IMR-90 (cell line): ENCODE data around the gene TDRD7. TPM values are rescaled to one million over a fixed set of nuclear protein-coding genes. Genes with fewer than 3 reads are reported as not detected.
A peak's percentile ranks its signal among the peaks of the same experiment; 100 is the strongest.

Source experiments
- ATAC-seq: fragments of 200-7000 bp; cut with Tn5 transposase; 2 replicates; pipeline ENCODE4 v1.9.1; 2020; ENCODE audit warnings: low read depth, mild to moderate bottlenecking, moderate library complexity
- BruUV-seq: library from RNA; stranded (reverse); fragments of 400-500 nt; replicated peaks from 2 replicates; lab custom pipeline; 2021; lab: Mats Ljungman, UMichigan
- CTCF ChIA-PET: fragments of 300-600 bp; formaldehyde crosslinking; extraction: SDS; loops from one replicate; lab custom pipeline; 2021; ENCODE audit warnings: antibody characterized with exemption; lab: Yijun Ruan, JAX
- POLR2A ChIA-PET: fragments of 300-600 bp; sonication (Branson Sonifier 250); formaldehyde crosslinking; loops from one replicate; lab custom pipeline; 2022; ENCODE audit warnings: antibody characterized with exemption; ENCODE audit not compliant: unreplicated experiment; lab: Charles Lee
- DNase-seq: peaks from one replicate; pipeline ENCODE4 v3.0.0; 2013
- H2AFZ ChIP-seq: replicated peaks from 2 replicates; pipeline ENCODE3; 2013; ENCODE audit warnings: low read length, mild to moderate bottlenecking; ENCODE audit not compliant: poor library complexity
- H2AK5ac ChIP-seq: 2 replicates; pipeline ENCODE4 v1.6.1; 2013; ENCODE audit warnings: low read depth, low read length, inconsistent platforms
- H2AK9ac ChIP-seq: replicated peaks from 2 replicates; pipeline ENCODE3; 2013; ENCODE audit warnings: mild to moderate bottlenecking, low read depth, low read length, moderate library complexity; ENCODE audit not compliant: poor library complexity
- H2BK120ac ChIP-seq: 2 replicates; pipeline ENCODE4 v1.6.1; 2013; ENCODE audit warnings: low read depth, low read length, inconsistent platforms
- H2BK15ac ChIP-seq: 3 replicates; pipeline ENCODE4 v1.6.1; 2013; ENCODE audit warnings: low read depth, low read length, inconsistent platforms
- H2BK20ac ChIP-seq: 2 replicates; pipeline ENCODE4 v1.6.1; 2013; ENCODE audit warnings: low read depth, mild to moderate bottlenecking, inconsistent platforms, low read length, moderate library complexity
- H2BK5ac ChIP-seq: 2 replicates; pipeline ENCODE4 v1.6.1; 2013; ENCODE audit warnings: mild to moderate bottlenecking, low read depth, low read length, inconsistent platforms; ENCODE audit not compliant: poor library complexity, severe bottlenecking
- H3K14ac ChIP-seq: replicated peaks from 2 replicates; pipeline ENCODE4 v1.6.1; 2013; ENCODE audit warnings: low read depth, low read length, inconsistent platforms
- H3K18ac ChIP-seq: 2 replicates; pipeline ENCODE4 v1.6.1; 2013; ENCODE audit warnings: low read depth, low read length, control low read depth
- H3K23ac ChIP-seq: 2 replicates; pipeline ENCODE4 v1.6.1; 2013; ENCODE audit warnings: low read depth, low read length, inconsistent platforms
- H3K27ac ChIP-seq: 2 replicates; pipeline ENCODE4 v1.5.1; 2013; ENCODE audit warnings: mild to moderate bottlenecking, control low read depth, low read length; ENCODE audit not compliant: insufficient read depth
- H3K27me3 ChIP-seq: 2 replicates; pipeline ENCODE4 v1.6.1; 2013; ENCODE audit warnings: low read length; ENCODE audit not compliant: control insufficient read depth, insufficient read depth
- H3K36me3 ChIP-seq: 2 replicates; pipeline ENCODE4 v1.6.1; 2013; ENCODE audit warnings: low read length, mixed read lengths; ENCODE audit not compliant: control insufficient read depth, insufficient read depth
- H3K4ac ChIP-seq: 2 replicates; pipeline ENCODE4 v1.6.1; 2013; ENCODE audit warnings: low read depth, low read length, inconsistent platforms
- H3K4me1 ChIP-seq: 2 replicates; pipeline ENCODE4 v1.6.1; 2013; ENCODE audit warnings: low read length, mixed read lengths; ENCODE audit not compliant: control insufficient read depth, insufficient read depth
- H3K4me2 ChIP-seq: 2 replicates; pipeline ENCODE4 v1.6.1; 2013; ENCODE audit warnings: low read depth, mild to moderate bottlenecking, control low read depth, low read length, moderate library complexity
- H3K4me3 ChIP-seq: 2 replicates; pipeline ENCODE4 v1.5.1; 2013; ENCODE audit warnings: low read depth, mild to moderate bottlenecking, control low read depth, low read length, moderate library complexity; ENCODE audit not compliant: insufficient read depth
- H3K56ac ChIP-seq: 2 replicates; pipeline ENCODE4 v1.6.1; 2013; ENCODE audit warnings: low read length, inconsistent platforms; ENCODE audit not compliant: insufficient read depth; ENCODE audit errors: extremely low read depth
- H3K79me1 ChIP-seq, 2 experiments: 2 replicates each; pipeline ENCODE4 v1.6.1; 2013; ENCODE audit warnings: low read length in 2 of 2, inconsistent platforms in 1 of 2, low read depth in 1 of 2
- H3K9ac ChIP-seq: 2 replicates; pipeline ENCODE4 v1.6.1; 2013; ENCODE audit warnings: low read depth, low read length, control low read depth
- H3K9me1 ChIP-seq: 2 replicates; pipeline ENCODE4 v1.6.1; 2013; ENCODE audit warnings: low read length, inconsistent platforms; ENCODE audit not compliant: insufficient read depth
- H3K9me3 ChIP-seq: 2 replicates; pipeline ENCODE4 v1.6.1; 2013; ENCODE audit warnings: low read length; ENCODE audit not compliant: control insufficient read depth, insufficient read depth
- H4K20me1 ChIP-seq: 2 replicates; pipeline ENCODE4 v1.6.1; 2013; ENCODE audit warnings: low read length, inconsistent platforms; ENCODE audit not compliant: insufficient read depth
- H4K5ac ChIP-seq: 2 replicates; pipeline ENCODE4 v1.6.1; 2013; ENCODE audit warnings: mild to moderate bottlenecking, low read depth, low read length, control low read depth
- H4K8ac ChIP-seq, 2 experiments: 2 replicates each; pipeline ENCODE4 v1.6.1; 2013; ENCODE audit warnings: low read depth in 2 of 2, low read length in 2 of 2, control low read depth in 1 of 2, inconsistent platforms in 1 of 2
- H4K91ac ChIP-seq: 2 replicates; pipeline ENCODE4 v1.6.1; 2013; ENCODE audit warnings: low read depth, low read length, inconsistent platforms; ENCODE audit not compliant: insufficient read depth
- BHLHE40 ChIP-seq: fragments of 150-350 bp; IDR thresholded peaks from 2 replicates; pipeline ENCODE4 v1.6.1; 2016; ENCODE audit warnings: mild to moderate bottlenecking, low read depth, low read length
- CEBPB ChIP-seq: IDR thresholded peaks from 2 replicates; pipeline ENCODE4 v1.6.1; 2012; ENCODE audit warnings: low read depth, low read length, improper control_type of control experiment
- FOS ChIP-seq: fragments of 150-350 bp; IDR thresholded peaks from 2 replicates; pipeline ENCODE4 v1.6.1; 2016; ENCODE audit warnings: low read depth, low read length
- MAZ ChIP-seq: IDR thresholded peaks from 2 replicates; pipeline ENCODE4 v1.6.1; 2012; ENCODE audit warnings: low read depth, mild to moderate bottlenecking, low read length, improper control_type of control experiment, moderate library complexity, borderline replicate concordance
- MXI1 ChIP-seq: IDR thresholded peaks from 2 replicates; pipeline ENCODE4 v1.6.1; 2012; ENCODE audit warnings: low read depth, mild to moderate bottlenecking, low read length, moderate library complexity, borderline replicate concordance
- NFE2L2 ChIP-seq: fragments of 150-350 bp; IDR thresholded peaks from 2 replicates; pipeline ENCODE4 v1.6.1; 2016; ENCODE audit warnings: low read depth, mild to moderate bottlenecking, low read length
- POLR2A ChIP-seq: IDR thresholded peaks from 2 replicates; pipeline ENCODE4 v1.6.1; 2012; ENCODE audit warnings: mild to moderate bottlenecking, low read depth, low read length
- RAD21 ChIP-seq: IDR thresholded peaks from 2 replicates; pipeline ENCODE4 v1.6.1; 2012; ENCODE audit warnings: low read length, improper control_type of control experiment
- RFX5 ChIP-seq: IDR thresholded peaks from 2 replicates; pipeline ENCODE4 v1.8.0; 2012; ENCODE audit warnings: low read depth, mild to moderate bottlenecking, low read length, moderate library complexity
- SMC3 ChIP-seq: fragments of 150-350 bp; IDR thresholded peaks from 2 replicates; pipeline ENCODE4 v1.6.1; 2016; ENCODE audit warnings: low read depth, mild to moderate bottlenecking, antibody characterized with exemption, low read length, moderate library complexity
- WGBS, 2 experiments: methylation state at CpG; one replicate each; pipeline versions ENCODE4 v1.1.5 to v1.1.7; 2013; ENCODE audit warnings: missing lambda C conversion rate in 2 of 2; ENCODE audit not compliant: insufficient read length in 1 of 2; ENCODE audit errors: extremely low coverage in 2 of 2; 5-methylcytosine and 5-hydroxymethylcytosine counted together
- dilution Hi-C: fragments of 300-500 bp; cut with HindIII; formaldehyde crosslinking; loops from one replicate; pipeline ENCODE4 v1.14.3; 2018; ENCODE audit warnings: low sequenced_read_pairs; ENCODE audit not compliant: unreplicated experiment
- in situ Hi-C: fragments of 300-500 bp; cut with MboI; formaldehyde crosslinking; loops from 3 replicates; pipeline ENCODE4 v1.14.3; 2019; ENCODE audit warnings: low sequenced_read_pairs, inconsistent platforms, mixed read lengths
- intact Hi-C: fragments of 100-400 bp; cut with micrococcal nuclease; formaldehyde crosslinking; loops from 2 replicates; pipeline ENCODE4 v1.10.0; 2022
- polyA plus RNA-seq, 3 experiments: library from polyadenylated mRNA; depleted of rRNA; stranded (reverse); fragments of >200 nt; gene quantifications; 2 replicates each; pipeline ENCODE4 v1.2.3, GENCODE V29; 2012; ENCODE audit warnings: low replicate concordance in 1 of 3
- total RNA-seq: library from RNA; depleted of rRNA; stranded (reverse); fragments of >200 nt; gene quantifications from 2 replicates; pipeline ENCODE4 v1.2.3, GENCODE V29; 2012
- TF ChIP-seq, protein P1 (sequence below): conservative IDR thresholded peaks from 2 replicates; pipeline ENCODE4 v1.5.1; 2012; ENCODE audit warnings: mild to moderate bottlenecking, low read depth, low read length, improper control_type of control experiment
- TF ChIP-seq, protein P2 (sequence below): fragments of 150-350 bp; IDR thresholded peaks from 2 replicates; pipeline ENCODE4 v1.6.1; 2017; ENCODE audit warnings: mild to moderate bottlenecking, antibody characterized with exemption, low read length, low read depth
- TF ChIP-seq, protein P3 (sequence below): fragments of 150-350 bp; IDR thresholded peaks from 2 replicates; pipeline ENCODE4 v1.6.1; 2016; ENCODE audit warnings: low read depth, mild to moderate bottlenecking, low read length, moderate library complexity, borderline replicate concordance

Gene TDRD7
- total and polyA plus RNA-seq, 2 of the 4 experiments (the other 2 are of a cell fraction), result 4.4 to 9.7 TPM

DNA sequence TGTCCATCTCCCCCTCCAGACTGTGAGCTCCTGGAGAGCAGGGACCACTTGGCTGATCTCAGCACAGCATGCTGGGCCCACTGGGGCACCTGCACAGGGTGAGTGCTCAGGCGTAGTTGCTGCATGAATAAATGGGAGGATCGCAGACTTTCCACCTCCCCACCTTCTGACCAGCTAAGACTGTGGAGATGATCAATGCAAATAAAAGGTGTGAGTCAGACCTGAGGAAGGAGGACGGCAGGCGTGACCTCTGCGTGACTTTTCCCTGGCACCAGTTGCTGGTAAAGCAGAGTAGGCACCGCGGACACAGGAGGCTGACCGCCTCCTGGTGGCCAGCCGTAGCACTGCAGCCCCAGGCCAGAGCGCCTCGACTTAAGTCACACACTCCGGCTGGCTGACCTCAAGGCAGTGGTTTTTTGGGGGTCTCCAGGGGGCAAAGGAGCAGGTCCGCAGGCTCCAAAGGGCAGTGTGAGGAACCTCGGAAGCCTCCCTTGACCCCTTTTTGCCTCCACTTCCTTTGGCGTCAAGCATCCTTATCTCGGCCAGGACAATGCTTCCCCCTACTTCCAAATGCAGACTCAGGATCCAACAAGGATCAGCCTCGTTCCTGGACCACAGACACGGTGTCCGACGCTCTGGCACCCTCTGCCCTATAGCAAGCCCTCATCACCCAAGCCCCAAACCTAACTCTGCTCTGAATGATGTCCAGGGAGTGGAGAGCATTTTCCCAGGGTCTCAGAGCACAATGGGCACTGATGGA is 12.7 kb upstream of the TDRD7 start:
- H3K4ac ChIP-seq, result no peak overlapping the region
- H3K9ac ChIP-seq, result no peak overlapping the region
- H3K27ac ChIP-seq, result no peak overlapping the region
- 0 out of 2 replicates have a peak, but pooled peaks cover 2% of the 10 kb centered on the region for H3K9me3 ChIP-seq
- no TSS peak for BruUV-seq
- no peak overlapping the region for H4K8ac ChIP-seq
- no peaks in the 10 kb centered on the region; the same call in none of the 2 replicates for H4K20me1 ChIP-seq
- dilution Hi-C loops (no loop called here), intact Hi-C loops (loop anchor here (1.0 kb wide), 1 partner anchor 542 kb away; no protein-coding TSS in a partner anchor), in situ Hi-C loops (no loop called here)
- POLR2A ChIA-PET, result no interaction called here
- TF ChIP-seq, protein P1, sequence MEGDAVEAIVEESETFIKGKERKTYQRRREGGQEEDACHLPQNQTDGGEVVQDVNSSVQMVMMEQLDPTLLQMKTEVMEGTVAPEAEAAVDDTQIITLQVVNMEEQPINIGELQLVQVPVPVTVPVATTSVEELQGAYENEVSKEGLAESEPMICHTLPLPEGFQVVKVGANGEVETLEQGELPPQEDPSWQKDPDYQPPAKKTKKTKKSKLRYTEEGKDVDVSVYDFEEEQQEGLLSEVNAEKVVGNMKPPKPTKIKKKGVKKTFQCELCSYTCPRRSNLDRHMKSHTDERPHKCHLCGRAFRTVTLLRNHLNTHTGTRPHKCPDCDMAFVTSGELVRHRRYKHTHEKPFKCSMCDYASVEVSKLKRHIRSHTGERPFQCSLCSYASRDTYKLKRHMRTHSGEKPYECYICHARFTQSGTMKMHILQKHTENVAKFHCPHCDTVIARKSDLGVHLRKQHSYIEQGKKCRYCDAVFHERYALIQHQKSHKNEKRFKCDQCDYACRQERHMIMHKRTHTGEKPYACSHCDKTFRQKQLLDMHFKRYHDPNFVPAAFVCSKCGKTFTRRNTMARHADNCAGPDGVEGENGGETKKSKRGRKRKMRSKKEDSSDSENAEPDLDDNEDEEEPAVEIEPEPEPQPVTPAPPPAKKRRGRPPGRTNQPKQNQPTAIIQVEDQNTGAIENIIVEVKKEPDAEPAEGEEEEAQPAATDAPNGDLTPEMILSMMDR, result peak; percentile 81
- TF ChIP-seq POLR2A (no peak), FOS (no peak), NFE2L2 (no peak), MAZ (no peak), BHLHE40 (peak; percentile 51; the same call in 1 of the 2 replicates), RAD21 (peak; percentile 74), SMC3 (peak; percentile 83), RFX5 (no peak), MXI1 (no peak), CEBPB (no peak)
- TF ChIP-seq, protein P2, sequence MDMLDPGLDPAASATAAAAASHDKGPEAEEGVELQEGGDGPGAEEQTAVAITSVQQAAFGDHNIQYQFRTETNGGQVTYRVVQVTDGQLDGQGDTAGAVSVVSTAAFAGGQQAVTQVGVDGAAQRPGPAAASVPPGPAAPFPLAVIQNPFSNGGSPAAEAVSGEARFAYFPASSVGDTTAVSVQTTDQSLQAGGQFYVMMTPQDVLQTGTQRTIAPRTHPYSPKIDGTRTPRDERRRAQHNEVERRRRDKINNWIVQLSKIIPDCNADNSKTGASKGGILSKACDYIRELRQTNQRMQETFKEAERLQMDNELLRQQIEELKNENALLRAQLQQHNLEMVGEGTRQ, result no peak
- TF ChIP-seq, protein P3, sequence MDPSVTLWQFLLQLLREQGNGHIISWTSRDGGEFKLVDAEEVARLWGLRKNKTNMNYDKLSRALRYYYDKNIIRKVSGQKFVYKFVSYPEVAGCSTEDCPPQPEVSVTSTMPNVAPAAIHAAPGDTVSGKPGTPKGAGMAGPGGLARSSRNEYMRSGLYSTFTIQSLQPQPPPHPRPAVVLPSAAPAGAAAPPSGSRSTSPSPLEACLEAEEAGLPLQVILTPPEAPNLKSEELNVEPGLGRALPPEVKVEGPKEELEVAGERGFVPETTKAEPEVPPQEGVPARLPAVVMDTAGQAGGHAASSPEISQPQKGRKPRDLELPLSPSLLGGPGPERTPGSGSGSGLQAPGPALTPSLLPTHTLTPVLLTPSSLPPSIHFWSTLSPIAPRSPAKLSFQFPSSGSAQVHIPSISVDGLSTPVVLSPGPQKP, result no peak
- no peak overlapping the region for H2BK20ac ChIP-seq
- H3K36me3 ChIP-seq, result no peaks in the 10 kb centered on the region
- no peak overlapping the region for H4K91ac ChIP-seq
- CTCF ChIA-PET, result interaction anchor here (0.8 to 1.5 kb wide), 3 partner anchors 181 to 543 kb away, joined by 3 to 4 read pairs (median 3); no protein-coding TSS in a partner anchor
- no peak overlapping the region for H2AK5ac ChIP-seq
- H2AK9ac ChIP-seq, result peak overlapping the region; percentile 23
- no peak overlapping the region for H3K18ac ChIP-seq
- H2BK5ac ChIP-seq, result no peak overlapping the region
- no peak overlapping the region for H3K4me3 ChIP-seq
- H3K79me1 ChIP-seq, result no peaks in the 10 kb centered on the region
- H3K4me1 ChIP-seq, result no peaks in the 10 kb centered on the region
- H3K14ac ChIP-seq, result no peak overlapping the region
- H3K9me1 ChIP-seq, result no peaks in the 10 kb centered on the region; the same call in 1 of the 2 replicates
- no peak overlapping the region for H2BK15ac ChIP-seq
- H2AFZ ChIP-seq, result peak overlapping the region; percentile 45
- 13% methylated on average over 9 of the region's 20 CpGs; no CpG with 5 or more reads in 1 of the 2 experiments for WGBS, 2 experiments
- ATAC-seq, result peak; percentile 99
- no peak overlapping the region for H3K56ac ChIP-seq
- no peak overlapping the region for H3K4me2 ChIP-seq
- no peak overlapping the region for H4K5ac ChIP-seq
- peaks cover 12% of the 10 kb centered on the region for H3K27me3 ChIP-seq
- DNase-seq, result peak; percentile 65
- H3K23ac ChIP-seq, result no peak overlapping the region; the same call in 1 of the 2 replicates
- H2BK120ac ChIP-seq, result no peak overlapping the region
